Forelimb muscle (tissue), 1 donor: ENCODE measurements around the gene ABCC9. TPM values are rescaled to one million over a fixed set of nuclear protein-coding genes. Genes with fewer than 3 reads are reported as not detected.

Source experiments
- DNase-seq: peaks from one replicate; pipeline ENCODE4 v3.0.0-alpha.2; 2013; ENCODE audit warnings: low read depth
- polyA plus RNA-seq: library from polyadenylated mRNA; unstranded; fragments of 120-200 nt; gene quantifications from one replicate; pipeline ENCODE4 v1.2.1, GENCODE V29; 2013; ENCODE audit not compliant: insufficient read length

Gene ABCC9
- polyA plus RNA-seq, 1 donor, result 83.9 TPM

DNA sequence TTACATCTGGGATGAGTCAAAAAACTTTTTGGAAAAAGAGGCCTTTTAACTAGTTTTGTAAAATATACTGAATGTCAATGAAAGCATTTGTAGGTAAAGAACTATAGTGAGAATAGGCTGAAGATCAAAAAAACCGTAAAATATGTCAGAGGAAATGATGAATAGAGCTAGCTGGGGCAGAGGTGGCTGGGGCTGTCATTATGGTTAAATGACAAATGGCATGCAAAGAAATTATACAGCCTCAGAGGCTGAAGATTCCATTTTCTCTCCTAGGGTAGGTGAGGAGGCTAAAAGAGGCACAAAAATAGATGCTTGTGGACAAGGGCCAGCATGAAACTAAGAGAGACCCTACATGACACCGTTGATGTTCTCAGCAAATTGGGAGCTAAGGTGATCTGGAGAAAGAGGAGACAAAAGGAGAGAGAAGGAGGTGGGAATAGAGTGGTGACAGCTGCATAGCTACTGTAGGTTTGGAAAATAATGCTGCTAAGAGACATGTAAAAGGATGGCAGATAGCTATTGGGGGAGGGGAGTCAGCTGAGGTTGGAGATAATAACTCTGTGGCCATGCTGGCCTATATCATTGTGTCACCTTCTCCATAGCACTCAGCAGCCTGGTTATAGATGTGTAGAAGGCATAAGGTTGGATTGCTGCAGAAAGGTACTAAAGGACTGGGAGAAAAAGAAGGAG is 63.8 kb downstream of the ABCC9 start:
- no peak for DNase-seq

DNA sequence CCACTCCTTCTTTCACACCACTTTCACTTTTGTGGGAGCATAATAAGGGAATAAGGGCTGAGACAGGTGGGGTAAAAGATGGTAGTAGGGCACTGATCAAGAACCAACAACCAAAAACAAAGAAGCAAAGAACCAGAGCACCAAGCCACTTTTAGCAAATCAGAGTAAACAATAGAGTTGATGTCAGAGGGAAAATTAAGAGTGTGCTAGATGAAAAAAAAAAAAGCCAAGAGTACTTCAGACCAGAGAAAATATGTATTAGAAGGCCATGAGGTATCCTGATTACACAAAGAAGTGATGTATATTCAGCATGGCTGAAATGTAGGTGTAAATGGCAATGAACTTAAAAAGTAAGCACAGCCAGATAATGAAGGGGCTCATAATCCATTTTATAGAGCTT is 75.4 kb downstream of the ABCC9 start:
- DNase-seq, result no peak

DNA sequence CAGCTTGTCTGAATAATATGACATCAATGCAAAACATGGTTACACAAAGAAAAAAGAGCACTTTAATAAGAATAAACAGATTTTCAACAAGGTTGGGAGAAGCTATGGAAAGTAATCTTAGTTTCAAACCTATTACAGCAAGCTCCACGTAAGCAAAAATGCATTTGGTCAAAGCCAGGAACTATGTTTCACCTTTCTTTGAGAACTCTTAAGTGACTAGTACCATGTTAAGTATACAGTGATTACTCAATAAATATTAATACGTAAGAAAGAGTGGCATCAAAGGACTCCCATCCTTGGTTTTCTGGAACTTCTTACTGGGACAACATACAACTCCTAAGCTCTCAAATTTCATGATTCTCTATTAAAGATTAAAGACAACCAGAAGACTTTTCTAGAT is 80.7 kb downstream of the ABCC9 start:
- DNase-seq, result no peak

GRCh38 chr12:21860128-21860527 is 81.1 kb downstream of the ABCC9 start:
- DNase-seq, result no peak

GRCh38 chr12:21852251-21852650 is 89.0 kb downstream of the ABCC9 start:
- DNase-seq, result no peak

- no peak for DNase-seq
Measured at GRCh38 chr12:21851151-21851550, 90.1 kb downstream of the ABCC9 start.

- no peak for DNase-seq
Measured at GRCh38 chr12:21850419-21850818, 90.8 kb downstream of the ABCC9 start.

DNA sequence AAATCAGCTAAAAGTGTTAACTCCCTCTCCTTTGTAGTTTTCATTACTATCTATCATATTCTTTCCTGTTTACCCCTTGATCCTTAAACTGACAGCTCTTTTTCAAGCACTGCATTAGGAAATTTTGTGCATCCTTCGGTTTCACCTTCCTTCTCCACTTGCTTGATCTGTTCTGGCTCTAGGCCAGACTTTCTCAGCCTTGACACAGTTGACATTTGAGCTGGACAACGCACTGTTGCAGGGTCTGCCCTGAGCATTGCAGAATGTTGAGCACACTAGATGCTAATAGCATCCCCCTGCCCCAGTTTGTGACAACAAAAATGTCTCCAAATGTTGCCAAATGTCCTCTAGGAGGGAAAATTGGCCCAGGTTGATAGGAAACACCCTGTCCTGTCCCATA is 91.3 kb downstream of the ABCC9 start:
- no peak for DNase-seq

- no peak for DNase-seq
Measured at GRCh38 chr12:21848192-21848591, 93.0 kb downstream of the ABCC9 start.

DNA sequence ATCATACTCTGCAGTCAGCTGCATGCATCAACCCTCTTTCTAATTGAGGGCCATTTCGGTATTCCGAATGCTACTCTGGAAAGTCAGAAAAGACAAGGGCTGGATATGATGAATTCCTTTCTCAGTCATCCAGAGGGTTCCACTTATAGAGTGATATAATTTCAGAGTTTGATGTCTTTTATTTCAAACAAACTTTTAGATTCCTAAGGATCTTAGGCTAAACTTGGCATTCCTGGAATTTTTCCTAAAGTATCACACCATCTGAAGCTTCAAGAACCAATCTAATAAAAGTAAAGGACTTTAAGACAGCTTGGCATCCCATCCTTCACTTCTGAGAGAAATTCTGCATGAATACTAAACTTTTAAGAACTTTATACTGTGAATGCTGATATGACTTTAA is 97.4 kb downstream of the ABCC9 start:
- no peak for DNase-seq

- no peak for DNase-seq
Measured at GRCh38 chr12:21839776-21840175, 101.5 kb downstream of the ABCC9 start.

DNA sequence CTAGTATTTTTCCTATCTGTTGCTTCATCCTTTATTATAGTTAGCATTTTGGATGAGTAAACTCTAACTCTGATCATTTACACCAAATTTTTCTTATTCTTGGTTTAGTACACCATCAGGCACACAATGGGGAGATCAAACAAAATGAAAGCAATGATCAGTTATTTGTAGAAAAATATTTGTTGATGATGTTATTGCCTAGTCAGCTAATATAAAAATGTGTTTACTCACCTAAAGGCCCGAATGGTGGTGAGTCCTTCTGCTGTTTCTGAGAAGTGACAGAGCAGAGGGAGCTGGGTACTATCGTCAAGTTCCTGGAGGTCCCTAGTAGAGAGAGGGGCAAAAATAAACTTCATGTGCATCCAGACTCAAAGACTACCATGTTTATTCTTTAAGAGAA is 103.4 kb downstream of the ABCC9 start:
- no peak for DNase-seq

- peak; percentile 92 for DNase-seq
Measured at GRCh38 chr12:21831791-21832344, 109.4 kb downstream of the ABCC9 start.

DNA sequence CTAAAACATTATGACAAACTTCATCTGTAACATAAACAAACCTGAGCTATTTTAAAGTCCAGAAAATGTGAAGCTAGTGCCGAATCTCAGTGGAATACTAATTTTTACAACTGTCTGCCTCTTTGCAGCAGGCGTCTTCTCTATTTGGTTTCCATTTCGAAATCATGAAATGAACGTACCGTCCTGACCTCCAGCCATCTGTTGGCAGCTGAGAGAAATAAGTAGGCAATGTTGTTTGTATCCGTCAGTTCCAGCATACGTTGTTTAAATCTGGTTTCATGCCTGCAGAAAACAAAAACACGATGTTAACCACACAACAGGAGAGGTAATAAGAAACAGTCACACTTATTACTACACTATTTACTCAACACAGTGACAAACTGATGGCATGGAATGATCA is 112.4 kb downstream of the ABCC9 start:
- no peak for DNase-seq

GRCh38 chr12:21828136-21828775 is 113.0 kb downstream of the ABCC9 start:
- DNase-seq, result no peak

GRCh38 chr12:21827083-21827482 is 114.1 kb downstream of the ABCC9 start:
- DNase-seq, result no peak

GRCh38 chr12:21826618-21826910 is 114.7 kb downstream of the ABCC9 start:
- DNase-seq, result no peak

DNA sequence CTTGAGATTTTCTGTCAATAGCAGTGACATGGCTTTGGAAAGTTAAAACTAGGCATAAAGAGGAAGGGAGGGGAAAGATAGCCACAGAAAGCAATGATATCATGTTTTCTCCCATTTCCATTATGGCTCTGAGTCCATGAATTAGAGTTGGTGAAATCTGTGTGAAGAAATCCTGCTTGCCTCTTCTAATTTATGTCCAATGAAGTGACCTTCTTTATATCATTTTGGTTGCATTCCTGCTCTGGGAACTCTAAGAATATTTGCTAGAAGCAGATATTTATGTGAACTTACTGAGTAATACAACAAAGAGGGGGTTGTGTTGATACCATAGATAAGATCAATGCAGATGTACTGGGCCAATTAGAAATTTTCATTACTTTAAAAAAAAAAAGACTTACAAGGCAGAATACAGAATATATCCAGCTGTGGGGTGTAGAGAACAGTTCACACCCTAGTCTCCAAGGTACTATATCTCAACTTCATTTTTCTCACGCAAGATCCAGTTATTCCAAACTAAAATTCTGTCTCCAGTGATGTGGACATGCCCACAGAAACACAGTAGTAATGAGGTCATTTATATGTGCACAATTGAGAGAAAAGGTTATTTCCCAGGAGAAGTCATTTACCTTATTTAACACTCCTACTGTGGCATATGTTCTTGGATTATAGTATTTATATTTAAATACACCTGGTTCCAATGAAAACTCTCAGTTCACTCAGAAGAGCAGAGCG is 115.2 kb downstream of the ABCC9 start:
- DNase-seq, result no peak

DNA sequence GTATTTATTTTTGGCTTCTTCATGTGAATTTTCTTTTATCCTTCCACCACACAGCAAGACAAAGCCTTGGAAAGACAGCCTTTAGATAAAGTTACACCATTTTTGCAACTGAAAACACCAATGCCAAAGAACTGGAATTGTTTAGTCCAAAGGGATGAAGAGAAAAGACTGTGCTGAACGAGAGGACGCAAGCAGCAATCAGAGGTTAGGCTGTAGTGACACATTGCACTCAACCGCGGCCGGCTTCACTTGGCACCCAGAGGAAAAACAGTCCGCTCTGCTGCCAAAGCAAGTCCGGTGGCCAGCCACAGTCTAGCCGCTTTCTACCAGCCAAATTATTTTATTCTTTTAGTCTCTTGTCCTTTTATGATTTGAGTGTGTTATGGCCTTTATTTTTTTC is 117.6 kb downstream of the ABCC9 start:
- DNase-seq, result no peak

DNA sequence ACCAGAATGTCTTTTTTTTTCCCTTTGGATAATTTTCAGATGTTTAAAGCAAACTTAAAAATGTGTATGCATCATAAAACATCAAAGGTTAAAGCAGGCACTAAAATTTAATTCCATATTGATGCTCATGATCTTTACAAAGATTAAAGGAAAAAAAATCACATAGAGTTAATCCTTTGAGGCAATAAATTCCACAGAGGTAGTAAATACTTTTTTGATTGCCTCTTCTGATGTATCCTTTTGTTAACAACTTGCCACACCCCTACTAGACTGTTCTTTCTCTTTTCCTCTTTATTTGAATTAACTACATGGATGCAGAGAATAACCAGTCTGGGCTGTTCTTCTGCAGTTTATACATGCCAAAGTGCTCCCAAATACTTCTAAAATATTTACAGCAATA is 121.5 kb downstream of the ABCC9 start:
- no peak for DNase-seq

DNA sequence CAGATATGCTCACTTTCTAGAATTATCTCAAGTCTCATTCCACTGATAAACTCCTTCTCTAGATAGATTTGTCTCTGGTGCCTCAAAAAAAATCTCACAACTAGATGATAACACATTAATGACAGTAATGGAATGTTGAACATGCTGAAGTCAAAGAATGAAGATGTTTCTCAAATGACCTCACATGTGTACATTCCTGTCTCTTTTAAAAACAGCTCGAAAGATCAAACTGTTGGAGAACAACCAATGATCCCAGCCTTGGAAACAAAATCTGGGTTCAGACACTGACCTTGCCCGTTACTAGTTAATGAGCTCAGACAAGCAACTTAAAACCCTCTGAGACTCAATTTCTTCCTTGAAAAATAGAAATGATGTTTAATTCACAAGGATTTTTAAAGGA is 122.0 kb downstream of the ABCC9 start:
- no peak for DNase-seq

- no peak for DNase-seq
Measured at GRCh38 chr12:21818627-21819026, 122.6 kb downstream of the ABCC9 start.
